NCI-H2081 (cell line): ENCODE data around the gene CFAP100.

Source experiments
- DNase-seq, 2 experiments: peaks; one replicate each; lab custom pipeline; 2025; lab: John Stamatoyannopoulos, UW

CFAP100 gene

DNA sequence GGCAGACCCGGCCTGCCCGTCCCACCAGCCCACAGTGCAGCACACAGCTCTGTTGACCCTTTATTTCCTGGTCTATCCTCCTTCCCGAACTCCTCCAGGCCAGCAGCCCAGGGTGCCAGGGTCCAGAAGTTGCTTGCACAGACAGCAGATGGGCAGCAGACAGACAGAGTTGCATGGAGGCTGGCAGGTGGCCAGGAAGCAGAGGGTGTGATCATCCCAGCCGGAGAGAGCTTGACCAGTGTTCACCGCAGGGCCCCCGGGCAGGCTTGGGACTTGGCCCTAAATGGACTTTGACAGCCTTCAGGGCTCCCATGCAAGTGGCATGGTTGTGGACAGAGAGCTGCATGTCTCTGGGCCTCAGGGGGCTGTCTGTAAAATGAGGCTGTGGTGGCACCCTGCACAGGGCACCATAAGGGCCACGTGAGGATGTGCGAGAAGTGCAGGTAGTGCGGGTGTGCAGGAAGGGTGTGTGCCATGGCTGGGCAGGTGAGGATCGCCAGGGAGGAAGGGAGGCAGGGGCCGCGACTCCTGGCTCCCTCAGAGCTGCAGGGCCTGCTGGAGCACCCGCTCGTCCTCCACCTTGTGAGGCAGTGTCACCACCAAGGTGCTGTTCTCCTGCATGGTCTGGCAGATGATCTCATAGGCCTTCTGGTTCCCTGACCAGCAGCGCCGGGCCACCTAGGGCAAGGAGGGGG is 87.2 kb downstream of the CFAP100 start:
- DNase-seq = no peak

GRCh38 chr3:126482503-126483255 is 88.0 kb downstream of the CFAP100 start:
- no peak for DNase-seq

- no peak for DNase-seq
Measured at GRCh38 chr3:126483321-126483761, 88.6 kb downstream of the CFAP100 start.

GRCh38 chr3:126484148-126484547 is 89.4 kb downstream of the CFAP100 start:
- no peak for DNase-seq

- DNase-seq = no peak
Measured at GRCh38 chr3:126484662-126485061, 90.0 kb downstream of the CFAP100 start.

- no peak for DNase-seq
Measured at GRCh38 chr3:126485176-126485897, 90.6 kb downstream of the CFAP100 start.

DNA sequence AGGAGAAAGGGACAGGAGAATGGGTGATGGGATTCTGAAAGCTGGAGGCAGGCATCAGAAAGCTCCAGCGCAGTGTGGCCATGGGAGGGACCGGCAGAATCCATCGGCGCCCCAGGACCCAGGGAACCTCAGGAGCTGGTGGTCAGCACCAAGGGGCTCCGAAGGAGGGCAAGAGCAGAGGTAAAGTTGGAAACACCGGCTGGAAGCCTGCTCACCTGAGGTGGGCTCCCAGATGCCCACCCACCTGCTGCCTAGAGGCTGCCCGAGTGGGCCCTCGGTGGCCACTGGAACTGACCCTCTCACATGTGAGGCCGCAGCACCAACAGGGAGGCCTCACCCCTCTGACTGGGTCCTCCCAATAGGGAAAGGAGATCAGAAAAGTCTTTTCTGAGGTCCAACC is 91.2 kb downstream of the CFAP100 start:
- no peak for DNase-seq
